Midbrain (tissue), 1 donor: ENCODE measurements around the gene MAGEC3.

ENCODE experiments used
- DNase-seq: peaks from one replicate; lab custom pipeline; 2025; lab: John Stamatoyannopoulos, UW

The MAGEC3 gene

DNA sequence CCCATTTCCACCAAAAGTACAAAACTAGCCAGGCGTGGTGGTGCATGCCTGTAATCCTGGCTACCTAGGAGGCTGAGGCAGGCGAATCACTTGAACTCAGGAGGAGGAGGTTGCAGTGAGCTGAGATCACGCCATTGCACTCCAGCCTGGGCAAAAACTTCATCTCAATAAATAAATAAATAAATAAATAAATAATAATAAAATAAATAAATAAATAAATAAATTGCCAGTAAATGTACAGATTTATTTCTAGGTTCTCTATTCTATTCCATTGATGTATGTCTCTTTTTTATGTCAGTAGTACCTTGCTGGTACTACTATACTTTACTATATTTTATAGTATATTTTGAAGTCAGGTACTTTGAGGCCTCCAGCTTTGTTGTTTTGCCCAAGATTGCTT, 109.2 kb downstream of the MAGEC3 start:
- no peak for DNase-seq
